GM12801 (cell line): Measurements from ENCODE around the gene KIAA1614.

Experiments
- CTCF ChIP-seq: IDR thresholded peaks from one replicate; pipeline ENCODE4 v1.5.1; 2011; ENCODE audit warnings: control low read depth; ENCODE audit not compliant: insufficient read length; ENCODE audit errors: extremely low read depth

The KIAA1614 gene

DNA sequence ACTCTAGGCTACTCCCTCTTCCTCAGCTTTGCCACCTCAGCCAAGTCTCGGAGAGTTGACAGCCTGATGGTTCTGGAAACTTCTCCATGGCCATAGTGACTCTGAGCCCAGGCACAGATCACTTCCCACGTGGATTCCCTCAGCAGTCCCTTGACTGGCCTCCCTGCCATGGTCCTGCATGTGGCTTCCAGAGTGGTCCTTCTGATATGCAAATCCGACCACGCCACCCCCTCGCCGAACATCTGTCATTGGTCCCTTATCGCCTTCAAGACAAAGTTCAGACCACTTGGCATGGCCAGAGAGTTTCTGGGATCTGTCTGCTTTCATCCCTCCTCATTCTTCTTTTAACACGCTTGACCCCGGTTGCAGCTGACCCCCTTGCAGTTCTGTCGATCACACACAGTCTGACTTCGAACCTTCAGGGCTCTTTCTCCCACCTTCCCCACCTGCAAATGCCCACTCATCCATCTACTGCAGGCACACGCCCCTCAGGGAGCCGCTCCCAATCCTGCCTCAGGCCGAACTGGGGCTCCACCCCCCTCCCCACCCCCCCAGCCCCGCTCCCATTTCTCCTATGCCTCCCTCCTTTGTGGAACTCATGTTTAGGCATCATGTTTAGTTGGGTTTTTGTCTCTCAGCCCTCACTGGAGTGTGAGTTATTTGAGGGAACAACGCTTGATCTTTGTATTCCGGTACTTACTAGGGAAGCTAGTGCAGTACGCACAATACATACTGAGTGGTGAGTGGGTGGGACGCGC lies 29.0 kb downstream of the KIAA1614 start:
- TF ChIP-seq CTCF = no peak

GRCh38 chr1:180945151-180945550 lies 32.5 kb downstream of the KIAA1614 start:
- TF ChIP-seq CTCF = no peak

- no peak for TF ChIP-seq CTCF
Measured at GRCh38 chr1:180945551-180945950, 32.9 kb downstream of the KIAA1614 start.

DNA sequence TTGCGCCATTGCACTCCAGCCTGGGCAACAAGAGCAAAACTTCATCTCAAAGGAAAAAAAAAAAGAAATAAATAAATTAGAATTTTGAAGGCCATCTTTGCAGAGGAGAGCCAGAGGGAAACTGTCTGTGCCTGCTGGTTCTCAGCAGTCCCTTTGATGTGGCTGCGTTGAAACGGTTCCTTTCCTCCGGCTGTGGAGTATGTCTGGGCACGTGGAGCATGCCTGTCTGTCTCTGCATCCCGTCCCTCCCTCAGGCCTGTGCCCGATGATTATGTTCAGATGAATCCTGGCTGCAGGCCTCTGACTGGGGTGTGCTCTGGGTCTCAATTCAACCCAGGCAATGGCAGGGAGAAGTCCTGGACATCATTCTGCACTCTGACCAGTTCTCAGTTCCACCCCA lies 33.4 kb downstream of the KIAA1614 start:
- TF ChIP-seq CTCF = no peak

DNA sequence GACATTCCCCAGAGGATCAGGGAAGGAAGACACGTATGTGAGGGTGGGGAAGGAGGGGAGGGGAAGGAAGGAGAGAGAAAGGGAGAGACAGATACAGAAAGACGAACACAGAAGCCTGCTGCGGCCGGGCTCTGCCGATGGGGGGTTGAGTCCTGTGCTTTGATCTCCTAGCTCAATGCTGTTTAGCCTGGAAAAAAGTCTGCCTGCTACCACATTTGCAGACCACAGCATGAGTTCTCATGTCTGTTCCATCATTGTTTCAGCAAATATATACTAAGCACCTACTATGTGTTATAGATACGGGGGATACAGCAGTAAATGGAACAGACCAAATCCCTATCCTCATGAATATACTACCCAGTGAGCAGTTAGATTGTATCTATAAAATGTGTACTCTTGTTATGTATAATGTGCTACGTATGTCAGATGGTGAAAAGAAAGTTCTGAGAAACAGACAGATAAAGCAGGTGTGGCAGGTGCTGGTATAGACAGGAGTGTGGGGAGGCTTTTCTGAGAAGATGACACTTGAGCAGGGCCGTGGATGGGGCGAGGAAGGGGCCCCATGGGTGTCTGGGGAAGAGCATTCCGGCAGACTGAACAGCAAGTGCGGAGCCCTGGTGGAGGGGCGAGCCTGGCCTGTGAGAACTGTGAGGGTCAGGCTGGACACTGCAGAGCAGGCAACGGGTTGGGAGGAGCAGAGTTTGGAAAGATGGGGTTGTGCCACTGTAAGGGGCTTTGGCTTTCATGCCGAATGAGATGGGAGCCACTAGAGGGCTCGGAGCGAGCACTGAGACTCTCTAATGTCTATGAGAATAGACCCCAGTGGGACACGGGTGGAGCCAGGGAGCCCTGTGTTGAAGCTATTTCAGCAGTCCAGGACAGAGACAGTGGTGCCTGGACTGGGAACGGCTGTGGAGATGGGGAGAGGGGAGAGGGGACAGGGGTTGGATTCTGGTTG lies 34.1 kb downstream of the KIAA1614 start:
- TF ChIP-seq CTCF = no peak

DNA sequence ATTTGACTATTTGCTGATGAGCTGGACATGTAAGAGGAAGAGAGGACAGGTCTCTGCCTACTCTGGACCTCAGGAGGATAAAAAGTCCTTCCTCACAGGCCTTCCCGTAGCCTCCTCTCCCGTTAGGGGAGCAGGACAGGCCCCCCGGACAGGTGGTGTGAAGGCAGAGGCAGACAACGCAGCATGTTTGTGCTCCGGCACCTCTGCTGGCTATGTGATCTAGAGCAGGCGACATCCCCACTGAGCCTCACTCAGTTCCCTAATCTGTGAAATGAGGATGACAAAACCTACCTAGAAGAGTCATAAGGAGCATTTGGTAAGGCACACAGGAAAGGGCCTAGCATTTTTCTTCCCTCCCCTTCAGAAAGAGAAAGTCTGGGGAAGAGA lies 34.8 kb downstream of the KIAA1614 start:
- no peak for TF ChIP-seq CTCF

GRCh38 chr1:180947901-180948640 lies 35.4 kb downstream of the KIAA1614 start:
- no peak for TF ChIP-seq CTCF
